GM18870 (cell line): ENCODE results near the gene KLHL28.

Experiments used
- ATAC-seq: cut with Tn5 transposase; IDR thresholded peaks from one replicate; pipeline ENCODE4 v1.9.1; 2021; ENCODE audit warnings: moderate library complexity; ENCODE audit not compliant: unreplicated experiment

The KLHL28 gene

GRCh38 chr14:44961151-44961553, 595 bp downstream of the KLHL28 start:
- ATAC-seq = no peak

GRCh38 chr14:44960646-44961045, 1.1 kb downstream of the KLHL28 start:
- ATAC-seq = no peak

- no peak for ATAC-seq
Measured at GRCh38 chr14:44960146-44960545, 1.6 kb downstream of the KLHL28 start.

GRCh38 chr14:44959538-44959937, 2.2 kb downstream of the KLHL28 start:
- ATAC-seq = no peak

GRCh38 chr14:44956866-44957265, 4.9 kb downstream of the KLHL28 start:
- ATAC-seq = no peak

GRCh38 chr14:44955528-44955927, 6.2 kb downstream of the KLHL28 start:
- no peak for ATAC-seq

GRCh38 chr14:44954750-44955149, 7.0 kb downstream of the KLHL28 start:
- no peak for ATAC-seq

- no peak for ATAC-seq
Measured at GRCh38 chr14:44952391-44953110, 9.2 kb downstream of the KLHL28 start.

GRCh38 chr14:44951051-44951450, 10.7 kb downstream of the KLHL28 start:
- ATAC-seq = no peak

- no peak for ATAC-seq
Measured at GRCh38 chr14:44945264-44945663, 16.5 kb downstream of the KLHL28 start.

GRCh38 chr14:44944107-44944506, 17.6 kb downstream of the KLHL28 start:
- no peak for ATAC-seq

- ATAC-seq = no peak
Measured at GRCh38 chr14:44942436-44942835, 19.3 kb downstream of the KLHL28 start.

GRCh38 chr14:44941591-44941990, 20.2 kb downstream of the KLHL28 start:
- no peak for ATAC-seq

- ATAC-seq = no peak
Measured at GRCh38 chr14:44940944-44941343, 20.8 kb downstream of the KLHL28 start.

- no peak for ATAC-seq
Measured at GRCh38 chr14:44940211-44940610, 21.5 kb downstream of the KLHL28 start.

GRCh38 chr14:44937547-44937946, 24.2 kb downstream of the KLHL28 start:
- ATAC-seq = no peak

- ATAC-seq = no peak
Measured at GRCh38 chr14:44935155-44935554, 26.6 kb downstream of the KLHL28 start.

GRCh38 chr14:44928793-44929192, 33.0 kb downstream of the KLHL28 start:
- no peak for ATAC-seq

- no peak for ATAC-seq
Measured at GRCh38 chr14:44914849-44915248, 46.9 kb downstream of the KLHL28 start.

GRCh38 chr14:44912041-44912869, 49.5 kb downstream of the KLHL28 start:
- no peak for ATAC-seq

GRCh38 chr14:44910821-44911220, 50.9 kb downstream of the KLHL28 start:
- no peak for ATAC-seq

GRCh38 chr14:44901696-44902095, 60.1 kb downstream of the KLHL28 start:
- ATAC-seq = no peak
